Right lobe of liver (tissue), 6 donors: ENCODE measurements around the gene SOWAHB. TPM values are rescaled to one million over a fixed set of nuclear protein-coding genes. Genes with fewer than 3 reads are reported as not detected.

Experiments used
- ATAC-seq, 4 donors: fragments of 200-7000 bp; cut with Tn5 transposase; one replicate each; pipeline ENCODE4 v1.9.1; 2020; ENCODE audit warnings: mild to moderate bottlenecking in 4 of 4, moderate library complexity in 4 of 4
- DNase-seq, 3 donors: peaks; one replicate each; pipeline ENCODE4 v3.0.0-alpha.2; 2020
- H3K27ac ChIP-seq, 3 donors: fragments of 200-600 bp; one replicate each; pipeline ENCODE4 v1.8.0; 2022
- H3K27me3 ChIP-seq, 2 donors: fragments of 200-600 bp; one replicate each; pipeline ENCODE4 v1.8.0; 2022
- H3K36me3 ChIP-seq, 4 donors: fragments of 200-600 bp; sonication (generic) in 1 of 4; one replicate each; pipeline versions ENCODE4 v1.5.1 to v1.8.0; 2017 to 2022; ENCODE audit warnings: control low read depth in 1 of 4
- H3K4me1 ChIP-seq, 4 donors: fragments of 200-600 bp; sonication (generic) in 1 of 4; one replicate each; pipeline versions ENCODE4 v1.5.1 to v1.8.0; 2017 to 2022; ENCODE audit warnings: control low read depth in 1 of 4
- H3K4me3 ChIP-seq, 3 donors: fragments of 200-600 bp; one replicate each; pipeline ENCODE4 v1.8.0; 2022
- H3K9me3 ChIP-seq, 4 donors: fragments of 200-600 bp; sonication (generic) in 1 of 4; one replicate each; pipeline versions ENCODE4 v1.5.1 to v1.8.0; 2017 to 2022; ENCODE audit warnings: control low read depth in 1 of 4
- POLR2A ChIP-seq: fragments of 450-650 bp; IDR thresholded peaks from one replicate; pipeline ENCODE4 v1.6.1; 2017; ENCODE audit warnings: antibody characterized with exemption, mild to moderate bottlenecking
- WGBS: methylation state at CpG from one replicate; pipeline ENCODE4 v1.1.6; 2018; ENCODE audit warnings: low coverage, low lambda C conversion rate; ENCODE audit not compliant: insufficient coverage; ENCODE audit errors: missing lambda C conversion rate; 5-methylcytosine and 5-hydroxymethylcytosine counted together
- intact Hi-C, 2 donors: fragments of 100-400 bp; cut with DNase I; formaldehyde crosslinking; loops; one replicate each; pipeline versions ENCODE4 v1.11.2 to v1.14.1; 2022
- total RNA-seq, 6 experiments: library from RNA; depleted of rRNA in 2 of 6; stranded (reverse); fragments of >200 nt in 2 of 6; fragmentation: NEBNext Ultra II Directional in 3 of 6; extraction: Animal tissue kit (Norgen Biotek cat#: 25700) in 3 of 6; gene quantifications; one replicate each; pipeline versions ENCODE4 v1.1.0 to v1.2.4, GENCODE V29; 2016 to 2023
- TF ChIP-seq, protein P1 (sequence below), 4 donors: fragments of 200-600 bp in 3 of 4; fragments of 450-650 bp in 1 of 4; IDR thresholded peaks; one replicate each; pipeline versions ENCODE4 v1.5.1 to v1.8.0; 2016 to 2022; ENCODE audit warnings: antibody characterized with exemption in 4 of 4, mild to moderate bottlenecking in 2 of 4
- donor health status: DM: no; HTN: yes; CAD: no.
- donor health status: DM: no; HTN: no; CAD: no.
- donor health status: DM: no; HTN: no; CAD: no.
- donor health status: DM: no; HTN: yes; CAD: no.
- donor health status: DM: no; HTN: yes; CAD: no.

The SOWAHB gene
- total RNA-seq, 6 experiments from 2014 or later: 5.1 to 17.3 (median 15.2) TPM

DNA sequence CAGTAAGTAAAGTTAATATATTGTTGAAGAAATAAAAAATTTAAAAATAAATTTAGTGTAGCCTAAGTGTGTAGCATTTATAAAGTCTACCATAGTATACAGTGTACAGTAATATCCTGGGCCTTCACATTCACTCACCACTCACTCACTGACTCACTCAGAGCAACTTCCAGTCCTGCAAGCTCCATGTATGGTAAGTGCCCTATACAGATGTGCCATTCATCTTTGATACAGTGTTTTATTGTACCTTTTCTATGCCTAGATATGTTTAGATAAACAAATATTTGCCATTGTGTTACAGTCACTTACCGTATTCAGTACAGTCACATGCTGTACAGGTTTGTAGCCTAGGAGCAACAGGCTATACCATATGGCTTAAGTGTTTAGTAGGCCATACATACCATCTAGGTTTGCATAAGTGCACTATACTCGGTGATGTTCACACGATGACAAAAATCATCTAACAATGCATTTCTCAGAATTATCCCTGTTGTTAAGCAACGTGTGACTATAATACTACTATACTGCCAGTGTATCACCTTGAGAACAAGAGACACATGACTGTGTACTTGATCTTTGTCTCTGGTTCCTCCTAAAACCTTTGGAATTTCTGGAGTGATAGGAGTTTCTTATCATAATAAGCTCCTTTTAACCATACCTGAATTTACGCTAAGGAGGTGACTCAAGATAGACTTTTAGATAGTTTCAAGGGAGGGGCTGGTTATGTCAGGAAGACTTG, 25.8 kb upstream of the SOWAHB start:
- Histone ChIP-seq H3K27me3 (no peaks in the 10 kb centered on the region), H3K4me3 (no peak overlapping the region), H3K36me3 (no peaks in the 10 kb centered on the region), H3K9me3 (no peaks in the 10 kb centered on the region), H3K27ac (no peak overlapping the region), H3K4me1 (no peaks in the 10 kb centered on the region)
- TF ChIP-seq, protein P1, sequence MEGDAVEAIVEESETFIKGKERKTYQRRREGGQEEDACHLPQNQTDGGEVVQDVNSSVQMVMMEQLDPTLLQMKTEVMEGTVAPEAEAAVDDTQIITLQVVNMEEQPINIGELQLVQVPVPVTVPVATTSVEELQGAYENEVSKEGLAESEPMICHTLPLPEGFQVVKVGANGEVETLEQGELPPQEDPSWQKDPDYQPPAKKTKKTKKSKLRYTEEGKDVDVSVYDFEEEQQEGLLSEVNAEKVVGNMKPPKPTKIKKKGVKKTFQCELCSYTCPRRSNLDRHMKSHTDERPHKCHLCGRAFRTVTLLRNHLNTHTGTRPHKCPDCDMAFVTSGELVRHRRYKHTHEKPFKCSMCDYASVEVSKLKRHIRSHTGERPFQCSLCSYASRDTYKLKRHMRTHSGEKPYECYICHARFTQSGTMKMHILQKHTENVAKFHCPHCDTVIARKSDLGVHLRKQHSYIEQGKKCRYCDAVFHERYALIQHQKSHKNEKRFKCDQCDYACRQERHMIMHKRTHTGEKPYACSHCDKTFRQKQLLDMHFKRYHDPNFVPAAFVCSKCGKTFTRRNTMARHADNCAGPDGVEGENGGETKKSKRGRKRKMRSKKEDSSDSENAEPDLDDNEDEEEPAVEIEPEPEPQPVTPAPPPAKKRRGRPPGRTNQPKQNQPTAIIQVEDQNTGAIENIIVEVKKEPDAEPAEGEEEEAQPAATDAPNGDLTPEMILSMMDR (IDR thresholded peaks at IDR 0.05): no peak
- TF ChIP-seq POLR2A: no peak
- DNase-seq: no peak
- no peak for ATAC-seq
- WGBS: 90% methylated on average over 5 of the region's 5 CpGs
- intact Hi-C loops: no loop called here

DNA sequence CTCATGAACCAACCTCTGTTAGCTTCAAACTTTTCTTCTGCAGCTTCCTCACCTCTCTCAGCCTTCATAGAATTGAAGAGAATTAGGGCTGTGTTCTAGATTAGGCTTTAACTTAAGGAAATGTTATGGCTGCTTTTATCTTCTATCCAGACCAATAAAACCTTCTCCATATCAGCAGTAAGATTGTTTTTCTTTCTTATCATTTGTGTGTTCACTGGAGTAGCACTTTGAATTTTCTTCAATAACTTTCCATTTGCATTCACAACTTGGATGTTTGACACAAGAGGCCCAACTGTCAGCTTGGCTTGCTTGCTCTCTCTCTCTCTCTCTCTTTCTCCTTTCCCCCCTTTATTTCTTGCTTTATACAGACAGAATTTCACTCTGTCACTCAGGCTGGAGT, 22.8 kb upstream of the SOWAHB start:
- ATAC-seq: no peak

DNA sequence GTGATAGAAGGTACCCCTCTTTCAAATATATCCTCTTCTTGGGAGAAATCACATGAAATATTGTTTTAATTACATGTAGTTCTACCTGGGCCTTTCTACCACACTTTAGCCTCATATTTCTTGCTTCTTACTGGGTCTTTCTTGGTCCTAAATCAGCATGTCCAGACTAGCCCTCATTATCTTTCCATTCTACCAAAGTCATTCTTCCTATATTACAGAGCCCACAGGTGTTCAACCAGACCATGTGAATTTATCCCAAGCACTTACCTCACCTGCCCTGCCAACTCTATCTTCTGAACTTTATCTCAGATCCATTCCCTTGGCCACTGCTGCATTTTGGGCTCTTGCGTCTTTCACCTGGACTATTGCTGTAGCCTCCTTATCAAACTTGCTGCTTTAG, 11.8 kb upstream of the SOWAHB start:
- no peak for DNase-seq
- H3K4me1 ChIP-seq: no peaks in the 10 kb centered on the region
- no peaks in the 10 kb centered on the region for H3K36me3 ChIP-seq
- ATAC-seq: no peak
- no peaks in the 10 kb centered on the region for H3K9me3 ChIP-seq
- intact Hi-C loops: no loop called here
- TF ChIP-seq, protein P1 (IDR thresholded peaks at IDR 0.05): no peak
- no peak for TF ChIP-seq POLR2A
- no peaks in the 10 kb centered on the region for H3K27me3 ChIP-seq
- H3K4me3 ChIP-seq: no peak overlapping the region
- 100% methylated on average over 1 of the region's 1 CpG for WGBS
- no peak overlapping the region for H3K27ac ChIP-seq

More for the DNA sequence above, 22.8 kb upstream of the SOWAHB start:
- intact Hi-C loops: no loop called here
- no peak for DNase-seq
- H3K36me3 ChIP-seq: no peaks in the 10 kb centered on the region
- no peaks in the 10 kb centered on the region for H3K9me3 ChIP-seq
- no peaks in the 10 kb centered on the region for H3K4me1 ChIP-seq
- TF ChIP-seq, protein P1 (IDR thresholded peaks at IDR 0.05): no peak
- TF ChIP-seq POLR2A: no peak
- no peak overlapping the region for H3K27ac ChIP-seq
- H3K27me3 ChIP-seq: no peaks in the 10 kb centered on the region
- H3K4me3 ChIP-seq: no peak overlapping the region

DNA sequence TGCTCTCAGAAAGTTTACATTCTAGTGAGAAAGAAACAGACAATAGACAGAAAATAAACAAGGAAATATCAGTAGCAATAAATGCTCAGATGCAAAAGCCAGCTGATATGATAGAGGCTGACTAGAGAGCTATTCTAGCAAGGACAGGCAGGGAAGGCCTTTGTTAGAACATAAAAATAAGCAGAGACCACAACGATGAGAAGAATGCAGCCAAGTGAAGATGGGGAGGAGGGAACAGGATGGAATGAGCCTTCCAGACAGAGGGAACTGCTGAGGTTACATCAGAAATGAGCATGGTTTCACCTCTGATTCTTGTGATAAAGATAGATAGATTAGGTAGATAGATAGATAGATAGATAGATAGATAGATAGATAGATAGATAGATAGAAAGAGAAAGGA, 7.6 kb upstream of the SOWAHB start:
- Histone ChIP-seq H3K9me3 (no peaks in the 10 kb centered on the region), H3K36me3 (no peaks in the 10 kb centered on the region), H3K27me3 (no peaks in the 10 kb centered on the region), H3K4me3 (no peak overlapping the region), H3K27ac (no peak overlapping the region), H3K4me1 (peaks cover 0 to 22% (median 0%) of the 10 kb centered on the region in 4 donors)
- intact Hi-C loops: no loop called here
- ATAC-seq (no peak), DNase-seq (no peak)
- TF ChIP-seq, protein P1 (IDR thresholded peaks at IDR 0.05): no peak
- TF ChIP-seq POLR2A: no peak
- WGBS: 78% methylated on average over 1 of the region's 1 CpG
